Inflammatory macrophage treated with lipopolysaccharide for 1 hour (primary cell): ENCODE measurements around the gene FUT8.

Source experiments
- DNase-seq, 2 donors: peaks; one replicate each; pipeline ENCODE4 v3.0.0-alpha.2; 2020 to 2022

FUT8 gene

DNA sequence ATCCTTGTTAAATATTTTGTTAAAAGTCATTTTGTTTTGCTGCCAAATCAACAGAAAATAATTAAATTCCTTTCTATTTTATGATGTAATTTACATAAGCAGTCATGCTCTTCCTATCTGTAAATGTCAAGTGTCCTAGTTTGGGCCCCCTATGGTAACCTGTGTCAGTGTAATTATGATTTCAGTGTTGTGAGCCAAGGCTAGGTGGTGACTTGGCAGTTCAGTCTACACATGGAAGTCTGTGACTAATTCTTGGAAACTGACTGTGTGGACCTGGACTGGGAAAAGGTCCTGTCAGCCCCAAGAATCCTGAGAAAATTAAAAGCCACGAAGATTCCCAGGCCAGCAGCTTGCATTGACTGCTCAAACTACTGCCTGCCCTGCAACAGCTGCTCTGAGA lies 371.0 kb downstream of the FUT8 start:
- no peak for DNase-seq

GRCh38 chr14:65784574-65784973 lies 372.0 kb downstream of the FUT8 start:
- no peak for DNase-seq

GRCh38 chr14:65787461-65787860 lies 374.9 kb downstream of the FUT8 start:
- no peak for DNase-seq

- no peak for DNase-seq
Measured at GRCh38 chr14:65788876-65789275, 376.3 kb downstream of the FUT8 start.

DNA sequence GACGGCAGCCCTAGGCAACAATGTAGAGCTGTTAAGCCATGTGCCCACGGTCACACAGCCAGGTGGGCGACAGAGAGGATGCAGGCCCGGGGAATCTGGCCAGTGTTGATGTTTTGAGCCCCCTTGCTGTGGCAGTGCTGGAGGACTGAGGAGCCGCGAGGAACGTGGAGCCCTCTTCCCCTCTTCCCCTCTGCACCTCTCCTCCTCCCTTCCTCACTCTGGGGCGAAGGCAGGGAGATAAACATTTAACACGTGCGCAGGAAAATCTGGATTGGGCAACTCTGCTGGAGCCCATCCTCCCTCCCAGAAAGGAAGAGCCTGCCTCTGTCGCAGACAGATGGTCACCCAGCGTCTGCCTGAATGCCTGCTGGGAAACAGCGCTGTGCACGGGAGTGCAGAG lies 376.8 kb downstream of the FUT8 start:
- DNase-seq: no peak

DNA sequence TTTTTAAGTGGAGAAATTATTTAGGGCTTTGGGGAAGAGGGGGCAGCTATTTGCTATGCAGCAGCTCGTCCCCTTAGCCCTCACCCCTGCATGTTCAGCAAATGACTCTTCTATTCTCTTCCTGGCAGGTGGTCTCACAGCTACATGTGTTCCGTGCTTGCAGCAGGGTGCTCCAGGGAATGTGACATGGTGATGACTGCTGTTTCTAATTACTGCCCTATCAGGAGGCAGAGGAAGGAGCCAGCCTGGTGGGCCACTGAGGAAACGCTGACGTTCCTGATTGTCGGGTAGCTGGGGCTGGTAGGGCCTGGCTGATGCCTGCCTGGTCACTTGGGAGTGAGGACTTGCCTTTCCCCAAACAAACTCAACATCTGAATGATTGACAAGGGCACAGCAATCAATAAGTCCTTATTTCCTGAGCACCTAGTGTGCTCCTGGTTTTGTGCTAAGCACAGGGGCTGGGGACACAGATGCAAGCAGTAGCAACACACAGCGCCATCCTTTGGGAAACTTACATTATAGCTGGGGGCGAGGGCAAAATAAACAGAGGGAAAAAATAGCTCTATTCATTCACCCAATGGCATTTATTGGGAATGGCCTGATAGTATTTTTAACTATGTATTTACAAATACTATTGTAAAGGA lies 377.8 kb downstream of the FUT8 start:
- DNase-seq: no peak

GRCh38 chr14:65791191-65791981 lies 378.9 kb downstream of the FUT8 start:
- no peak for DNase-seq

GRCh38 chr14:65792208-65792905 lies 379.8 kb downstream of the FUT8 start:
- no peak for DNase-seq
